ENCODE data around the gene CIB4. TPM values are rescaled to one million over a fixed set of nuclear protein-coding genes. Genes with fewer than 3 reads are reported as not detected.

Gene CIB4
- total and polyA plus RNA-seq, 9 donors = 3.9 TPM; not detected in 8

DNA sequence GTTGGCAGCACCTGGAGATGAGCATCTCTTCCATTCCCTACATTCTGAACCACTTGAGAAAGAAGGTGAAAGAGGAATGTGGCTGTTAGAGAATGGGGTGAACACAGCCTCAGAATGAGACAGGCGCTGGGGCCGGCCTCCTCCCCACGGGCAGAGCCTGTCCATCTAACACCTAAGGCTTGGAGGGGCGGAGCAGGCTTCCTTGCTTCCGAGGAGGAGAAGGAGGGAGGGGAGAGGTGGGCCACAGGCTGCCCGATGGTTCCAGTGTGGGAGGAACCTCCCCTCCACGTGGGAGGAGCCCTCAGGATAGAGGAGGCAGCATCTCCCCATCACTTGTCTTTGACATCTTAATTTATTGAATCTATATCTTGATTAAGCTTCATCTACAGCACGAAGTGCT, 68.6 kb downstream of the CIB4 start:
- intact Hi-C loops (cut with DNase I) = loop anchor here in 1 of 4 donors (10.0 kb wide), 2 partner anchors 218 to 618 kb away; no protein-coding TSS in a partner anchor
- no peak for DNase-seq
- TF ChIP-seq EP300 (IDR thresholded peaks at IDR 0.05) (no peak), POLR2A (IDR thresholded peaks at IDR 0.05) (no peak)
- TF ChIP-seq, protein P1, sequence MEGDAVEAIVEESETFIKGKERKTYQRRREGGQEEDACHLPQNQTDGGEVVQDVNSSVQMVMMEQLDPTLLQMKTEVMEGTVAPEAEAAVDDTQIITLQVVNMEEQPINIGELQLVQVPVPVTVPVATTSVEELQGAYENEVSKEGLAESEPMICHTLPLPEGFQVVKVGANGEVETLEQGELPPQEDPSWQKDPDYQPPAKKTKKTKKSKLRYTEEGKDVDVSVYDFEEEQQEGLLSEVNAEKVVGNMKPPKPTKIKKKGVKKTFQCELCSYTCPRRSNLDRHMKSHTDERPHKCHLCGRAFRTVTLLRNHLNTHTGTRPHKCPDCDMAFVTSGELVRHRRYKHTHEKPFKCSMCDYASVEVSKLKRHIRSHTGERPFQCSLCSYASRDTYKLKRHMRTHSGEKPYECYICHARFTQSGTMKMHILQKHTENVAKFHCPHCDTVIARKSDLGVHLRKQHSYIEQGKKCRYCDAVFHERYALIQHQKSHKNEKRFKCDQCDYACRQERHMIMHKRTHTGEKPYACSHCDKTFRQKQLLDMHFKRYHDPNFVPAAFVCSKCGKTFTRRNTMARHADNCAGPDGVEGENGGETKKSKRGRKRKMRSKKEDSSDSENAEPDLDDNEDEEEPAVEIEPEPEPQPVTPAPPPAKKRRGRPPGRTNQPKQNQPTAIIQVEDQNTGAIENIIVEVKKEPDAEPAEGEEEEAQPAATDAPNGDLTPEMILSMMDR (IDR thresholded peaks at IDR 0.05) = no peak
- no peak overlapping the region for H3K4me3 ChIP-seq
- WGBS, 3 donors = 7 to 16% (median 14%) methylated on average over 8 of the region's 8 CpGs
- H3K36me3 ChIP-seq = no peaks in the 10 kb centered on the region
- no peaks in the 10 kb centered on the region for H3K9me3 ChIP-seq
- no peaks in the 10 kb centered on the region for H3K4me1 ChIP-seq (ENCODE audit: insufficient read depth)
- no peak overlapping the region for H3K27ac ChIP-seq
- H3K27me3 ChIP-seq = no peaks in the 10 kb centered on the region

DNA sequence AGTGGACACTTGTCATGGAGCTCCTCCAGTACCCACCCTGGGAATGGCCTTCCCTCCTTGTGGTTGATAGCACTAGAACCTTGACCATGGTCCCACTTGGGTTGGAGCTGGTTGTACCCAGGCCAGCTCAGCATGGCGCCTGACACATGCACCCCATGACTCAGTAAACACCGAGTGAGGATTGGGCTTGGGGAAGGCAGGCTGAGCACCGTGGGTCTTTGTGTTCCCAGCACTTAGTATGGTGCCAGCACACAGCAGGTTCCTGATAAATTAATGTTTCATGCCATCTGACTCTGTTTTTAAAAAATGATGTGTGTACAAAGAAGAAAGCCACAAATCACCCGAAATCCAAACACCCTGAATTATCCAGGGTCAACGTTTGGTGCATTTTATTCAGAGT, 69.8 kb downstream of the CIB4 start:
- H3K36me3 ChIP-seq = no peaks in the 10 kb centered on the region
- H3K27me3 ChIP-seq = no peaks in the 10 kb centered on the region
- H3K4me3 ChIP-seq = no peak overlapping the region
- WGBS, 3 donors = 78 to 83% (median 82%) methylated on average over 5 of the region's 5 CpGs
- no peak overlapping the region for H3K27ac ChIP-seq
- H3K9me3 ChIP-seq = no peaks in the 10 kb centered on the region
- no peaks in the 10 kb centered on the region for H3K4me1 ChIP-seq (ENCODE audit: insufficient read depth)
- TF ChIP-seq, protein P1 (IDR thresholded peaks at IDR 0.05) = no peak
- TF ChIP-seq EP300 (IDR thresholded peaks at IDR 0.05) (no peak), POLR2A (IDR thresholded peaks at IDR 0.05) (no peak)
- DNase-seq = no peak
- intact Hi-C loops (cut with DNase I) = loop anchor here in 1 of 4 donors (10.0 kb wide), 2 partner anchors 217 to 617 kb away; no protein-coding TSS in a partner anchor

DNA sequence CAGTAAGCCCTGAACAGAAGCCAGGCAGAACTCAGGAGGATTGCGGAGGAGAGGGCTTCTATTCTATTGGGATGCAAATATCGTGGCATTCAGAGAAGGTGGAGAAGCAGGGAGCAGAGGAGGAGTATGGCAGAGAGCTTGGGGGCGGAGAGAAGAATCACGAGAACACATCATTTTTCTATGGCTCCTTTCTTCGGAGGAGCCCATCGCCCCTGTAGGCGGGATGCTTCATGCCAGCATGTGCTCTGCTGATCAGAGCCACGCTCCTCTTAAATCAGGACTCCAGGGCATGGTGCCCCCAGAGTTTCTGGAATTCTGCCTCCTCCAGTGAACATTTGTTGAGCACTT, 71.1 kb downstream of the CIB4 start:
- Histone ChIP-seq H3K27ac (no peak overlapping the region), H3K4me3 (no peak overlapping the region), H3K9me3 (no peaks in the 10 kb centered on the region), H3K4me1 (ENCODE audit: insufficient read depth) (no peaks in the 10 kb centered on the region), H3K36me3 (no peaks in the 10 kb centered on the region), H3K27me3 (no peaks in the 10 kb centered on the region)
- TF ChIP-seq, protein P1 (IDR thresholded peaks at IDR 0.05) = no peak
- no peak for TF ChIP-seq POLR2A (IDR thresholded peaks at IDR 0.05)
- no peak for TF ChIP-seq EP300 (IDR thresholded peaks at IDR 0.05)
- intact Hi-C loops (cut with DNase I) = loop anchor here in 1 of 4 donors (10.0 kb wide), 2 partner anchors 215 to 615 kb away; no protein-coding TSS in a partner anchor
- WGBS, 3 donors = 73 to 77% (median 74%) methylated on average over 8 of the region's 8 CpGs
- peak in 1 of 5 donors; percentile 7 for DNase-seq

DNA sequence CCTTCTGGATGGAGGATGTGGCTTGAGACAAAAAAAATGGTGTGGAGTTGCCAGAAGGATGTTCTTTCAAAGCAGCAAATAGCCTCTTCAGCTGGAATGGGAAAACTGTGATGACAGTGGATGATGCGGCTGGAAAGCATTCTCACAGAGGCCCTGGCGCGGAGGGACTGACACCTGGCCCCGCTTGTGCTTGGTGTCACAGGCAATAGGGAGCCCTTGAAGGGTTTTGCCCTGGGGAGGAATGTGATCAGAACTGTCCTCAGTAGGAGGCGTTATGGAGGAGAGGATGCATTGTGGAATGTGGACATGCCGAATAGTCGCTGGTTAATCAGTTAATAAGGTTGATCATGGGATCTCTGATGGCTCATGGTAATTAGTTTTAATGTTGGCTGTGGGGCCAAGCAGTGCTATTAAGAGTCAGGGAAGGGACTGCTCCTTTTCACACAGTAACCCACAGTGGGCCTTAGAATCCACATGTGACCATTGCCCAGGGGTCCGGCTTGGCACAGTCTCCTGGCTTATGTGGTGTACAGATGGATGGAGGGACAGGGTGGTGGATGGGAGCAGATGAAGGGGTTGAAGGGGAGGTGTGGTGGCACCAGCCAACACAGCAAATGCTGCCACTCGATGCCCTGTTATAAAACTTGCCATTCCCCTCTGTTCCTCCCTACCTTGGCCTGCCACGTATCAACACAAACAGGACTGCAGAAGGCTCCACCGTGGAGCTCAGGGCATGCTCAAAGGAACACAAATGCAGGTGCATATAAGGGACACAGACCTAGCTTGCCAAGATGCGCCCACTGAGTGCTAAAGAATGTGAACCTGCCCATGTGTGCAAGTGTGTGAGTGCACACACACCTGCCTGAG, 71.7 kb downstream of the CIB4 start:
- peak in 1 of 5 donors; percentile 6 for DNase-seq
- Histone ChIP-seq H3K27me3 (no peaks in the 10 kb centered on the region), H3K36me3 (no peaks in the 10 kb centered on the region), H3K9me3 (no peaks in the 10 kb centered on the region), H3K27ac (no peak overlapping the region), H3K4me3 (no peak overlapping the region), H3K4me1 (ENCODE audit: insufficient read depth) (no peaks in the 10 kb centered on the region)
- intact Hi-C loops (cut with DNase I) = loop anchor here in 1 of 4 donors (10.0 kb wide), 2 partner anchors 215 to 615 kb away; no protein-coding TSS in a partner anchor
- WGBS, 3 donors = 89 to 91% (median 91%) methylated on average over 12 of the region's 12 CpGs
- TF ChIP-seq, protein P1 (IDR thresholded peaks at IDR 0.05) = no peak
- TF ChIP-seq POLR2A (IDR thresholded peaks at IDR 0.05) (no peak), EP300 (IDR thresholded peaks at IDR 0.05) (no peak)

Data from ovary (tissue), 9 donors.